KMS-11 (cell line): Measurements from ENCODE around the gene HLA-DPA1.
A peak's percentile ranks its signal among the peaks of the same experiment; 100 is the strongest.

ENCODE experiments used
- H2AFZ ChIP-seq: fragments of 200-600 bp; sonication (generic); 2 replicates; pipeline ENCODE4 v1.6.1; 2016; ENCODE audit warnings: antibody characterized with exemption, mixed run types, low read depth
- H3K27ac ChIP-seq: fragments of 200-600 bp; sonication (generic); 2 replicates; pipeline ENCODE4 v1.6.1; 2016; ENCODE audit warnings: mild to moderate bottlenecking, mixed run types
- H3K27me3 ChIP-seq: fragments of 200-600 bp; sonication (generic); 2 replicates; pipeline ENCODE4 v1.6.1; 2017; ENCODE audit warnings: mild to moderate bottlenecking, low read depth, mixed run types, moderate library complexity; ENCODE audit not compliant: insufficient read depth
- H3K36me3 ChIP-seq: fragments of 200-600 bp; sonication (generic); 2 replicates; pipeline ENCODE4 v1.6.1; 2017; ENCODE audit warnings: mild to moderate bottlenecking, mixed run types; ENCODE audit not compliant: insufficient read depth
- H3K4me1 ChIP-seq: fragments of 200-600 bp; sonication (generic); 2 replicates; pipeline ENCODE4 v1.6.1; 2016; ENCODE audit warnings: mild to moderate bottlenecking, low read depth, mixed run types; ENCODE audit not compliant: poor library complexity, severe bottlenecking
- H3K4me2 ChIP-seq: fragments of 200-600 bp; sonication (generic); 2 replicates; pipeline ENCODE4 v1.7.0; 2016; ENCODE audit warnings: mild to moderate bottlenecking, mixed run types
- H3K4me3 ChIP-seq: fragments of 200-600 bp; sonication (generic); IDR thresholded peaks from 2 replicates; pipeline ENCODE4 v1.6.1; 2017; ENCODE audit warnings: low read depth, low read length, mixed read lengths; ENCODE audit not compliant: insufficient read depth
- H3K79me2 ChIP-seq: fragments of 200-600 bp; sonication (generic); 2 replicates; pipeline ENCODE4 v1.6.1; 2016; ENCODE audit warnings: low read depth, mixed run types; ENCODE audit not compliant: insufficient read depth
- H3K9ac ChIP-seq: fragments of 200-600 bp; sonication (generic); 2 replicates; pipeline ENCODE4 v1.6.1; 2016; ENCODE audit warnings: mild to moderate bottlenecking, mixed run types
- H4K20me1 ChIP-seq: fragments of 200-600 bp; sonication (generic); 2 replicates; pipeline ENCODE4 v1.6.1; 2016; ENCODE audit warnings: mild to moderate bottlenecking, mixed run types; ENCODE audit not compliant: insufficient read depth
- TF ChIP-seq, protein P1 (sequence below): fragments of 200-600 bp; sonication (generic); conservative IDR thresholded peaks from 2 replicates; pipeline ENCODE4 v1.6.1; 2017; ENCODE audit warnings: low read depth, mild to moderate bottlenecking, antibody characterized with exemption, low read length, moderate library complexity, mixed read lengths

The HLA-DPA1 gene

GRCh38 chr6:33061987-33062386, 11.5 kb downstream of the HLA-DPA1 start:
- Histone ChIP-seq H3K9ac (no peak overlapping the region), H3K4me1 (peaks cover 7% of the 10 kb centered on the region), H2AFZ (no peak overlapping the region), H3K4me2 (0 out of 2 replicates have a peak overlapping the region, but pooled peaks have one; percentile 9), H3K27me3 (no peaks in the 10 kb centered on the region), H3K4me3 (no peak overlapping the region), H3K79me2 (no peaks in the 10 kb centered on the region), H3K36me3 (no peaks in the 10 kb centered on the region), H4K20me1 (no peaks in the 10 kb centered on the region), H3K27ac (no peak overlapping the region)
- TF ChIP-seq, protein P1, sequence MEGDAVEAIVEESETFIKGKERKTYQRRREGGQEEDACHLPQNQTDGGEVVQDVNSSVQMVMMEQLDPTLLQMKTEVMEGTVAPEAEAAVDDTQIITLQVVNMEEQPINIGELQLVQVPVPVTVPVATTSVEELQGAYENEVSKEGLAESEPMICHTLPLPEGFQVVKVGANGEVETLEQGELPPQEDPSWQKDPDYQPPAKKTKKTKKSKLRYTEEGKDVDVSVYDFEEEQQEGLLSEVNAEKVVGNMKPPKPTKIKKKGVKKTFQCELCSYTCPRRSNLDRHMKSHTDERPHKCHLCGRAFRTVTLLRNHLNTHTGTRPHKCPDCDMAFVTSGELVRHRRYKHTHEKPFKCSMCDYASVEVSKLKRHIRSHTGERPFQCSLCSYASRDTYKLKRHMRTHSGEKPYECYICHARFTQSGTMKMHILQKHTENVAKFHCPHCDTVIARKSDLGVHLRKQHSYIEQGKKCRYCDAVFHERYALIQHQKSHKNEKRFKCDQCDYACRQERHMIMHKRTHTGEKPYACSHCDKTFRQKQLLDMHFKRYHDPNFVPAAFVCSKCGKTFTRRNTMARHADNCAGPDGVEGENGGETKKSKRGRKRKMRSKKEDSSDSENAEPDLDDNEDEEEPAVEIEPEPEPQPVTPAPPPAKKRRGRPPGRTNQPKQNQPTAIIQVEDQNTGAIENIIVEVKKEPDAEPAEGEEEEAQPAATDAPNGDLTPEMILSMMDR: no peak

DNA sequence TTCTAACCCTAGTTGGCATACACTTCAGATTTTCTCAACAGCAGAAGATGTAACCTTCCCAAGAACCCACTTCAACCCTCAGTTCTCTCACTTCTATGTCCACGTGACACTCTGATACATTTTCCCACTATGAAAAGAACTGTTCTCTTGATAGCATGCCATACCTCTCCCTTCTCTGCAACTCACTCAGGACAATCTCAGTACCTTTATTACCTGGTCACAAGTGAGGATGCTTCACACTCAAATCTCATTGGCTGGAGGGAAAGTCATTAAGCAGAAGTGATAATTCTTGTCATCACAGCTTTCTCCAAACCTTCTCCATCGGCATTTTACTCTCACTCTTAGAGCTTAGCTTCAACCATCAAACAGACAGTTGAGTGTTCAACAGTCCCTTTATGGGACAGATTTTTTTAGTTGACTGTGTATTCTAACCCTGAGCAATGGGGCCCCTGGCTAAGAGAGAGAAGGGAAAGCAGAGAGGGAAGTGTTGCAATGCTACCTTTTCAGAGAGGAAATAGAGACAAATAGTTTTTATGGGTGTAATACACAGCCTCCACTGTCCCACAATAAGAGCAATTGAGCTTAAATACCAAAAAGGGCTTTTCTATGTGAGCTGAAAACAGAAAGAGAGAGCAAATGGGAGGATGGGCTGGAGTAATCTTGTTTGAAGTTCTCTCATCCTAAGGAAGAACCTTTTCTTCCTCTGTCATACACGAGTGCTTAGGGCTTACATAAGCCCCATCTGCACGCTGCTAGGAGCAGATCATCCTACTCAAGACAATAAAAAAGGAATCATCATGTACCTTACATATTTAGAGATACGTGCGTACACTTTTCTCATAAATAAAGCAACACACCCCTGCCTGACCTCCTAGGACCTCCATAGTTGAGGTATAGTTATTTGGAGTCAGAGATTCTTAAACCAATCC, 16.0 kb downstream of the HLA-DPA1 start:
- Histone ChIP-seq H3K4me1 (peaks cover 7% of the 10 kb centered on the region), H3K36me3 (no peaks in the 10 kb centered on the region), H3K27ac (no peak overlapping the region), H3K79me2 (no peaks in the 10 kb centered on the region), H2AFZ (no peak overlapping the region), H3K4me3 (no peak overlapping the region), H3K9ac (no peak overlapping the region), H3K27me3 (no peaks in the 10 kb centered on the region), H3K4me2 (no peak overlapping the region), H4K20me1 (no peaks in the 10 kb centered on the region)
- TF ChIP-seq, protein P1: no peak

DNA sequence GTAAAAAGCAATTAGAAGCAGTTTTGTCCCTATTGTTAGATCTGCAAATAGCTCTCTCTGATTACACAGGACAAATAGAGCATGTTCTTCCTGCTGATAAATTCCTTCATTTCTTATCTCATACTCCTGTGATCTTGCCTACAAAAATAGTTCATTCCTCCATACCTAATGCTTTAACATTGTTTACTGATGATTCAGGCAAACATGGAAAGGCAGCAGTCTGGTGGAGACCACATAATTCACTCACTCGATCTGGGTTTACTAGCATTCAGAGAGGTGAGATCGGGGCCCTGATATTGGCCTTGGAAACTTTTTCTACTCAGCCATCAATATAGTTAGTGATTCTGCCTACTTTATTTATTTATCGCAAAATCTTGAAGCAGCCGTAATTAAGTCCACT, 20.2 kb downstream of the HLA-DPA1 start:
- Histone ChIP-seq H2AFZ (no peak overlapping the region), H3K4me3 (no peak overlapping the region), H3K27me3 (no peaks in the 10 kb centered on the region), H3K4me2 (no peak overlapping the region), H3K9ac (no peak overlapping the region), H4K20me1 (no peaks in the 10 kb centered on the region), H3K4me1 (no peaks in the 10 kb centered on the region), H3K27ac (no peak overlapping the region), H3K36me3 (no peaks in the 10 kb centered on the region), H3K79me2 (no peaks in the 10 kb centered on the region)
- TF ChIP-seq, protein P1: no peak

DNA sequence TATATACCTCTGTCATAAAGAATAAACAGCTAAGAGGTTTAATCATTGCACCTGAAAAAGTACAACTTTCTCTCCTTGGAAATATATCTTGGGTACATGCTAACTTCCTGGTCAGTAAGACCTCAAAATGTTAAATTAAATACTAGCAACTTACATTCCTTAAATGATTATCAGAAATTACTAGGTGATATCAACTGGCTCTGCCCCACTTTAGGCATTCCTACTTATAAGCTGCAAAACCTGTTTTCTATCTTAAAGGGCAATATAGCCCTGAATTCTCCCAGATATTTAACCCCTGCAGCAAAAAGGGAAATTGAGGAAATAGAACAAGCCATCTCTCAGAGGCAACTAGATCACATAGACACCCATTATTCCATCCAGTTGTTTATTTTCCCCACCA, 20.8 kb downstream of the HLA-DPA1 start:
- H3K27ac ChIP-seq: no peak overlapping the region

More for the DNA sequence above, 20.8 kb downstream of the HLA-DPA1 start:
- no peak overlapping the region for H3K4me2 ChIP-seq
- no peaks in the 10 kb centered on the region for H3K4me1 ChIP-seq
- no peaks in the 10 kb centered on the region for H3K79me2 ChIP-seq
- H3K27me3 ChIP-seq: no peaks in the 10 kb centered on the region
- no peak overlapping the region for H2AFZ ChIP-seq
- no peak overlapping the region for H3K9ac ChIP-seq
- no peaks in the 10 kb centered on the region for H3K36me3 ChIP-seq
- H3K4me3 ChIP-seq: no peak overlapping the region
- TF ChIP-seq, protein P1: no peak
- H4K20me1 ChIP-seq: no peaks in the 10 kb centered on the region
